ENCODE data around the gene PSD4.

PSD4 gene

GRCh38 chr2:113148606-113149552 lies 24.9 kb upstream of the PSD4 start:
- DNase-seq (ENCODE audit: low spot score): no peak
- in situ Hi-C loops (cut with MboI; ENCODE audit: low pct_unique_long_range_greater_than_20kb, low sequenced_read_pairs, unreplicated experiment): no loop called here
- no peak for TF ChIP-seq CTCF (IDR thresholded peaks at IDR 0.05; ENCODE audit: extremely low read depth, insufficient read depth, missing control alignments)

GRCh38 chr2:113149553-113150257 lies 24.1 kb upstream of the PSD4 start:
- TF ChIP-seq CTCF (IDR thresholded peaks at IDR 0.05; ENCODE audit: extremely low read depth, insufficient read depth, missing control alignments): no peak
- in situ Hi-C loops (cut with MboI; ENCODE audit: low pct_unique_long_range_greater_than_20kb, low sequenced_read_pairs, unreplicated experiment): no loop called here
- DNase-seq (ENCODE audit: low spot score): no peak

- TF ChIP-seq CTCF (IDR thresholded peaks at IDR 0.05; ENCODE audit: extremely low read depth, insufficient read depth, missing control alignments): no peak
- in situ Hi-C loops (cut with MboI; ENCODE audit: low pct_unique_long_range_greater_than_20kb, low sequenced_read_pairs, unreplicated experiment): no loop called here
- DNase-seq (ENCODE audit: low spot score): no peak
These were observed 23.5 kb upstream of the PSD4 start for GRCh38 chr2:113150258-113150601.

GRCh38 chr2:113155331-113155730 lies 18.4 kb upstream of the PSD4 start:
- no peak for TF ChIP-seq CTCF (IDR thresholded peaks at IDR 0.05; ENCODE audit: extremely low read depth, insufficient read depth, missing control alignments)
- in situ Hi-C loops (cut with MboI; ENCODE audit: low pct_unique_long_range_greater_than_20kb, low sequenced_read_pairs, unreplicated experiment): no loop called here
- DNase-seq (ENCODE audit: low spot score): no peak

- no peak for DNase-seq (ENCODE audit: low spot score)
- no peak for TF ChIP-seq CTCF (IDR thresholded peaks at IDR 0.05; ENCODE audit: extremely low read depth, insufficient read depth, missing control alignments)
- in situ Hi-C loops (cut with MboI; ENCODE audit: low pct_unique_long_range_greater_than_20kb, low sequenced_read_pairs, unreplicated experiment): no loop called here
These were observed 17.3 kb upstream of the PSD4 start for GRCh38 chr2:113156278-113157117.
